Calu3 (cell line): ENCODE data around the gene MYO1E. TPM values are rescaled to one million over a fixed set of nuclear protein-coding genes. Genes with fewer than 3 reads are reported as not detected.
"Not testable (repeated sequence)": the region's sequence is repeated elsewhere in the genome, so short reads cannot be mapped to it uniquely, and the experiment has no call there.

Experiments
- BruUV-seq: library from RNA; stranded (reverse); fragments of 400-500 nt; replicated peaks from 2 replicates; lab custom pipeline; 2021; lab: Mats Ljungman, UMichigan
- CTCF ChIA-PET: fragments of 300-600 bp; sonication (Branson Sonifier 250); formaldehyde crosslinking; loops from one replicate; lab custom pipeline; 2022; ENCODE audit warnings: antibody characterized with exemption; lab: Charles Lee
- DNase-seq: peaks from one replicate; pipeline ENCODE4 v3.0.0; 2022
- H3K27ac Mint-ChIP-seq: one replicate; pipeline ENCODE4 v1.8.0; 2022; ENCODE audit warnings: mixed read lengths; ENCODE audit not compliant: unreplicated experiment
- H3K27me3 Mint-ChIP-seq: one replicate; pipeline ENCODE4 v1.8.0; 2022; ENCODE audit warnings: mixed read lengths; ENCODE audit not compliant: unreplicated experiment
- H3K36me3 Mint-ChIP-seq: one replicate; pipeline ENCODE4 v1.8.0; 2022; ENCODE audit warnings: mild to moderate bottlenecking, moderate library complexity, mixed read lengths; ENCODE audit not compliant: insufficient read depth, unreplicated experiment
- H3K4me1 Mint-ChIP-seq: one replicate; pipeline ENCODE4 v1.8.0; 2022; ENCODE audit warnings: mild to moderate bottlenecking, low read depth, mixed read lengths; ENCODE audit not compliant: unreplicated experiment
- H3K4me3 Mint-ChIP-seq: one replicate; pipeline ENCODE4 v1.8.0; 2022; ENCODE audit warnings: mild to moderate bottlenecking, low read depth, moderate library complexity, mixed read lengths; ENCODE audit not compliant: unreplicated experiment
- H3K9me3 Mint-ChIP-seq: one replicate; pipeline ENCODE4 v1.8.0; 2022; ENCODE audit warnings: low read depth, mixed read lengths; ENCODE audit not compliant: unreplicated experiment
- CTCF ChIP-seq: fragments of 200-600 bp; IDR thresholded peaks from one replicate; pipeline ENCODE4 v1.8.0; 2022; ENCODE audit warnings: antibody characterized with exemption; ENCODE audit not compliant: unreplicated experiment
- intact Hi-C: fragments of 100-400 bp; cut with micrococcal nuclease; formaldehyde crosslinking; loops from one replicate; pipeline ENCODE4 v1.10.0; 2022; ENCODE audit not compliant: unreplicated experiment
- total RNA-seq: library from RNA; stranded (reverse); gene quantifications from 2 replicates; pipeline ENCODE4 v1.2.3, GENCODE V29; 2022

Gene MYO1E
- total RNA-seq, 1 experiment from 2014 or later = 617 TPM

GRCh38 chr15:59166601-59167265 lies 205.9 kb downstream of the MYO1E start:
- no TSS peak for BruUV-seq
- no peak for TF ChIP-seq CTCF
- Mint-ChIP-seq H3K4me3 (no peak overlapping the region), H3K27me3 (no peaks in the 10 kb centered on the region), H3K4me1 (peaks cover 25% of the 10 kb centered on the region), H3K36me3 (peaks cover 97% of the 10 kb centered on the region), H3K9me3 (no peaks in the 10 kb centered on the region), H3K27ac (peak overlapping the region; percentile 48)
- no peak for DNase-seq
- CTCF ChIA-PET = no interaction called here
- intact Hi-C loops = no loop called here

GRCh38 chr15:59166166-59166565 lies 206.5 kb downstream of the MYO1E start:
- DNase-seq = no peak
- no peak overlapping the region for H3K4me3 Mint-ChIP-seq
- intact Hi-C loops = no loop called here
- CTCF ChIA-PET = no interaction called here
- H3K27ac Mint-ChIP-seq = peak overlapping the region; percentile 2
- peaks cover 98% of the 10 kb centered on the region for H3K36me3 Mint-ChIP-seq
- TF ChIP-seq CTCF = no peak
- no TSS peak for BruUV-seq
- no peaks in the 10 kb centered on the region for H3K27me3 Mint-ChIP-seq
- no peaks in the 10 kb centered on the region for H3K9me3 Mint-ChIP-seq
- H3K4me1 Mint-ChIP-seq = peaks cover 25% of the 10 kb centered on the region

- Mint-ChIP-seq H3K4me1 (peaks cover 25% of the 10 kb centered on the region), H3K27me3 (no peaks in the 10 kb centered on the region), H3K36me3 (peaks cover 98% of the 10 kb centered on the region), H3K4me3 (no peak overlapping the region), H3K27ac (peak overlapping the region; percentile 1), H3K9me3 (no peaks in the 10 kb centered on the region)
- no peak for DNase-seq
- intact Hi-C loops = no loop called here
- CTCF ChIA-PET = no interaction called here
- no TSS peak for BruUV-seq
- no peak for TF ChIP-seq CTCF
Measured at GRCh38 chr15:59165726-59166125, 206.9 kb downstream of the MYO1E start.

- DNase-seq, intact Hi-C loops, CTCF ChIA-PET, H3K27ac Mint-ChIP-seq, BruUV-seq, H3K4me1 Mint-ChIP-seq, H3K9me3 Mint-ChIP-seq, H3K27me3 Mint-ChIP-seq, H3K4me3 Mint-ChIP-seq: not testable (repeated sequence)
- H3K36me3 Mint-ChIP-seq = peaks cover 88% of the 10 kb centered on the region
Measured at GRCh38 chr15:59162080-59162479, 210.6 kb downstream of the MYO1E start.

- peak; percentile 36 for DNase-seq
- Mint-ChIP-seq H3K9me3 (no peaks in the 10 kb centered on the region), H3K36me3 (peaks cover 88% of the 10 kb centered on the region), H3K27me3 (no peaks in the 10 kb centered on the region), H3K4me3 (no peak overlapping the region), H3K27ac (no peak overlapping the region), H3K4me1 (no peaks in the 10 kb centered on the region)
- CTCF ChIA-PET = no interaction called here
- intact Hi-C loops = no loop called here
- TF ChIP-seq CTCF = no peak
- no TSS peak for BruUV-seq
Measured at GRCh38 chr15:59160880-59161593, 211.6 kb downstream of the MYO1E start.
